ENCODE data around the gene ATP5F1E.

ATP5F1E gene

DNA sequence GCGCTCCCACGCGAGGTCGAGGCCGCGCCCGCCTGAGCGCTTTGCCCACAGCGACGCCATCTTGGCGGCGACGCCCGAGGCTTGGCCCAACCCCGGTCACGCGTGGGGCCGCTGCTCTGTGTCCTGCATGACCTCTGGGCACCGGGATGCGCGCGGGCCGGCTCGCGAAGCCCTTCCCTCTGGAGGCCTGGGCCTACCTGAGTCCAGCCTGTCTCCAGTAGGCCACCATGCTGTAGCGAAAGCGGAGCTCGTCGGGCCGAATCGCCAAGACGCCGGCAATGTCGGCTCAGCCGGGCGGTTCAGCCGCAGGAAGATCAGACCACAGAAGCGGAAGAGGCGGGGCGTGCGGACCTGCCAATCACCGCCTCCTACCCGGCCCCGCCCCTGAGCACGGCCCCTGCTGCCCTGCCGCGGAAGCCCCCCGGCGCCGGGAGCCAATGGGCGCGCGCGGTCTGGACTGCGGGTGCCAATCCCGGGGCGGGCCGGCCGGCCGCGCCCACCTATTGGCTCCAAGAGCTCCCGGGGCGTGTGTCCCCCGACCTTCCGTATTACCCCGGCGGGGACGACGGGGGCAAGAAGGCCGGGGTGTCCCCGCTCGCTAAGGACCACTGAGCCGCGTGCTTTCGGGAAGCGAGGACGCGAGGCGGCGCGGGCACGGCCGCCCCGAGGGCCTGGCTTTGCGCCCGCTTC lies at the start of gene ATP5F1E:
TSS of gene ATP5F1E (minus strand) at position 313 of the 690 bp plus-strand sequence. CDS start at position 229, 84 bp downstream.
- TF ChIP-seq TAF1 (IDR thresholded peaks at IDR 0.05; ENCODE audit: low read depth): peak; percentile 73
- no peak for TF ChIP-seq CEBPB (IDR thresholded peaks at IDR 0.05)
- TF ChIP-seq TCF12 (IDR thresholded peaks at IDR 0.05; ENCODE audit: low read depth): peak; percentile 14; the same call in 1 of the 2 replicates
- TF ChIP-seq NFIC (IDR thresholded peaks at IDR 0.05): peak; percentile 25; the same call in 1 of the 2 replicates
- peak; percentile 88 for TF ChIP-seq YY1 (IDR thresholded peaks at IDR 0.05; ENCODE audit: low read depth)
- TF ChIP-seq RAD21 (IDR thresholded peaks at IDR 0.05; ENCODE audit: low read depth): no peak
- TF ChIP-seq EP300 (IDR thresholded peaks at IDR 0.05; ENCODE audit: borderline replicate concordance): 0 out of 2 replicates have a peak, but pooled peaks have one; percentile 2
- TF ChIP-seq, protein P1, sequence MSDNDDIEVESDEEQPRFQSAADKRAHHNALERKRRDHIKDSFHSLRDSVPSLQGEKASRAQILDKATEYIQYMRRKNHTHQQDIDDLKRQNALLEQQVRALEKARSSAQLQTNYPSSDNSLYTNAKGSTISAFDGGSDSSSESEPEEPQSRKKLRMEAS (IDR thresholded peaks at IDR 0.05): peak; percentile 86

DNA sequence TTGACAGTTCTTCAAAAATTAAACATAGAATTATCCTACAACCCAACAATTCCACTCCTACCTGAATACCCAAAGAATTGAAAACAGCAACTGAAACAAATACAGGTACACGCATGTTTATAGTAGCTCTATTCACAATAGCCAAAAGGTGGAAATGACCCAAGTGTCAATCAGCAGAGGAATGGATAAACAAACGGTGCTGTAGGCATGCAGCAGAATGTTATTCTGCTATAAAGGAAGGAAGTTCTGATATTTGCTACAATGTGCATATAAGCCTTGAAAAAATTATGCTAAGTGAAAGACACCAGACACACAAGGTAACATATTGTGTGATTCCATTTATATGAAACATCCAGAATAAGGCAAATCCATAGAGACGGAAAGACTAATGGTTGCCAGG lies 48.9 kb upstream of the ATP5F1E start:
- no peak for TF ChIP-seq CREB1 (IDR thresholded peaks at IDR 0.05; ENCODE audit: low read depth)
- TF ChIP-seq NFIC (IDR thresholded peaks at IDR 0.05): no peak
- no peak for TF ChIP-seq TAF1 (IDR thresholded peaks at IDR 0.05; ENCODE audit: low read depth)

DNA sequence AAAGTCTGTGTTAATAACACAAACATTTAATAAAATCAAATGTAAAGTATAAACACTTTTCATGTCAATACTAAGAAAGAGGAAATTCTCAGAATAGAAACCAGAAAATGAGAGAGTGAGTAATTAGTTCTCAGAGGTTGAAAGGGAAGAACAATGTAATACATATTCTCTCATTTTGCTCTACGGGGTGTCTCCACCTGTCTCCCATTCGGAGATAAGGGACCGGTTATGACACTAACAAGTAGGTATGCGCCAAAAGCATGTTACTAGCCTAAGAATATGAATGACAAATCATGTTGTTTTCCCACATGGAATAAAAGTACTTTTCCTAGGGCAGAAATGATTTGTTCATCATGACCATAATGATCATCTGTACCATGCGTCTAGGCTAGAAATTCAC lies 46.1 kb upstream of the ATP5F1E start:
- TF ChIP-seq CREB1 (IDR thresholded peaks at IDR 0.05; ENCODE audit: low read depth): no peak
- no peak for TF ChIP-seq TCF12 (IDR thresholded peaks at IDR 0.05; ENCODE audit: low read depth)
- TF ChIP-seq FOXM1 (IDR thresholded peaks at IDR 0.05; ENCODE audit: borderline replicate concordance, low read depth): no peak
- no peak for TF ChIP-seq RAD21 (IDR thresholded peaks at IDR 0.05; ENCODE audit: low read depth)
- no peak for TF ChIP-seq EGR1 (IDR thresholded peaks at IDR 0.05)

DNA sequence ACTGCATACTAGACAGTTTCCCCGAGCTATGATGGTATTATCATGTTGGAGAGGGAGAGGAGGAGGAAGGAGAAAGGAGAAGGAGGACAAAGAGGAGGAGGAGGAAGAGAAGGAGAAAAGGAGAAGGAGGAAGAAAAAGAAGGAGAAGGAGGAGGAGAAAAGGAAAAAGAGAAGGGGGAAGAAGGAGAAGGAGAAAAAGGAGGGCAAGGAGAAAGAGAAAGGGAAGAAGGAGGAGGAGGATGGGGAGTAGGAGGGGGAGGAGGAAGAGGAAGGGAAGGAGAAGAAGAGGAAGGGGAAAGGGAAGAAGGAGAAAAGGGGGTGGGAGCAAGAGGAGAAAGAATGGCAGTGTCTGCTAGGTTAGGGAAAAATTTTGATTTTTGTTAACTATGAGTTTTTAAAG lies 45.6 kb upstream of the ATP5F1E start:
- TF ChIP-seq ZBTB7A (IDR thresholded peaks at IDR 0.05; ENCODE audit: low read depth): no peak
- TF ChIP-seq TCF12 (IDR thresholded peaks at IDR 0.05; ENCODE audit: low read depth): no peak
- TF ChIP-seq CEBPB (IDR thresholded peaks at IDR 0.05): no peak
- TF ChIP-seq NFIC (IDR thresholded peaks at IDR 0.05): no peak
- TF ChIP-seq FOXM1 (IDR thresholded peaks at IDR 0.05; ENCODE audit: borderline replicate concordance, low read depth): no peak
- TF ChIP-seq EGR1 (IDR thresholded peaks at IDR 0.05): no peak
- TF ChIP-seq RAD21 (IDR thresholded peaks at IDR 0.05; ENCODE audit: low read depth): no peak
- TF ChIP-seq, protein P2, sequence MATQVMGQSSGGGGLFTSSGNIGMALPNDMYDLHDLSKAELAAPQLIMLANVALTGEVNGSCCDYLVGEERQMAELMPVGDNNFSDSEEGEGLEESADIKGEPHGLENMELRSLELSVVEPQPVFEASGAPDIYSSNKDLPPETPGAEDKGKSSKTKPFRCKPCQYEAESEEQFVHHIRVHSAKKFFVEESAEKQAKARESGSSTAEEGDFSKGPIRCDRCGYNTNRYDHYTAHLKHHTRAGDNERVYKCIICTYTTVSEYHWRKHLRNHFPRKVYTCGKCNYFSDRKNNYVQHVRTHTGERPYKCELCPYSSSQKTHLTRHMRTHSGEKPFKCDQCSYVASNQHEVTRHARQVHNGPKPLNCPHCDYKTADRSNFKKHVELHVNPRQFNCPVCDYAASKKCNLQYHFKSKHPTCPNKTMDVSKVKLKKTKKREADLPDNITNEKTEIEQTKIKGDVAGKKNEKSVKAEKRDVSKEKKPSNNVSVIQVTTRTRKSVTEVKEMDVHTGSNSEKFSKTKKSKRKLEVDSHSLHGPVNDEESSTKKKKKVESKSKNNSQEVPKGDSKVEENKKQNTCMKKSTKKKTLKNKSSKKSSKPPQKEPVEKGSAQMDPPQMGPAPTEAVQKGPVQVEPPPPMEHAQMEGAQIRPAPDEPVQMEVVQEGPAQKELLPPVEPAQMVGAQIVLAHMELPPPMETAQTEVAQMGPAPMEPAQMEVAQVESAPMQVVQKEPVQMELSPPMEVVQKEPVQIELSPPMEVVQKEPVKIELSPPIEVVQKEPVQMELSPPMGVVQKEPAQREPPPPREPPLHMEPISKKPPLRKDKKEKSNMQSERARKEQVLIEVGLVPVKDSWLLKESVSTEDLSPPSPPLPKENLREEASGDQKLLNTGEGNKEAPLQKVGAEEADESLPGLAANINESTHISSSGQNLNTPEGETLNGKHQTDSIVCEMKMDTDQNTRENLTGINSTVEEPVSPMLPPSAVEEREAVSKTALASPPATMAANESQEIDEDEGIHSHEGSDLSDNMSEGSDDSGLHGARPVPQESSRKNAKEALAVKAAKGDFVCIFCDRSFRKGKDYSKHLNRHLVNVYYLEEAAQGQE (IDR thresholded peaks at IDR 0.05; ENCODE audit: low read depth): no peak
- TF ChIP-seq TEAD4 (IDR thresholded peaks at IDR 0.05): no peak

DNA sequence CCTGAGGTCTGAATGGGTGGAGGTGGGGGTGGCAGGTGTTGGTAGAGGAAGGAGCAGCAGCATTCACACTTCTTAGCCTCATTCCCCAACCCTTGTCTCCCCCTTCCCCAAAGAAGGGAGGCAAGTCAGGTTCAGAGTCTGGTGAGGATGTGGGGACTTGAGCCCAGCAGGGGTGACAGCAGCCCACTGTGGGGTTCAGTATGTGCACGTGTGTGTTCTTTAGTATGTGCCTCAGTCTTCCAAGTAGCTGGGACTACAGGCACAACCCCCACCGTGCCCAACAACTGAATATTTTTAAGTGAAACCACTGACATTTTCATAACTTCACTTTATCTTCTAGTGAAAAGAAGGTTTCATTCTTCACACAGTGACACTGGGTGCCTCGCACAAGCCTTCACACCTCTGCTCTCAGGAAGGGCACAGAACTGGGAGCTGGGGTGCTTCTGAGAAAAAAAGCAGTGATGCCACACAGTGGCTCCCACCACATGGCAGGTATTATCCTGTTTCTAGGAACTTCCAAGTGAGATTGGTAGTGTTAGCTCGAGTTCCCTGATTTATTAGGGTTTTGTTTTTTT lies 43.9 kb upstream of the ATP5F1E start:
- no peak for TF ChIP-seq ZBTB7A (IDR thresholded peaks at IDR 0.05; ENCODE audit: low read depth)
- no peak for TF ChIP-seq CREB1 (IDR thresholded peaks at IDR 0.05; ENCODE audit: low read depth)
- TF ChIP-seq, protein P1 (IDR thresholded peaks at IDR 0.05): no peak
- no peak for TF ChIP-seq YY1 (IDR thresholded peaks at IDR 0.05; ENCODE audit: low read depth)
- no peak for TF ChIP-seq EGR1 (IDR thresholded peaks at IDR 0.05)
- no peak for TF ChIP-seq FOXM1 (IDR thresholded peaks at IDR 0.05; ENCODE audit: borderline replicate concordance, low read depth)
- no peak for TF ChIP-seq RAD21 (IDR thresholded peaks at IDR 0.05; ENCODE audit: low read depth)
- no peak for TF ChIP-seq NFIC (IDR thresholded peaks at IDR 0.05)
- no peak for TF ChIP-seq TCF12 (IDR thresholded peaks at IDR 0.05; ENCODE audit: low read depth)
- TF ChIP-seq TEAD4 (IDR thresholded peaks at IDR 0.05): no peak

DNA sequence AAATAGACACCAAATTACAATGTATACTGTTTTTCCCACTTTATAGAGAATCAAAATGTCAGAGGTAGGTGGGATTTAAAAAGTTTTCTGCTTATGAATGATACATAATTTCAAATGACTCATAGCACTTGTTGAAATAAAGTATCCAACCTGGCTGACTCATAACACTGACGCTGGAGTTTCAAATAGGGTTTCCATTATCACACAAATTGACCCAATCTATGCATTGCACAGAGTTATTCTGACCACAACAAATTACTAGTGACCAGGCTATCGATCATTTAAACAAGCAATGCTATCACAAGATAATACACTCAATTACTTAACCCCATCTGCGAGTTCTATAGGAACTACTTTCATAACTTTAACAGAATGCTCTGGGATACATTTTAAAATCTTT lies 42.3 kb upstream of the ATP5F1E start:
- TF ChIP-seq CREB1 (IDR thresholded peaks at IDR 0.05; ENCODE audit: low read depth) (no peak), RAD21 (IDR thresholded peaks at IDR 0.05; ENCODE audit: low read depth) (no peak), NFIC (IDR thresholded peaks at IDR 0.05) (no peak), CEBPB (IDR thresholded peaks at IDR 0.05) (no peak), FOXM1 (IDR thresholded peaks at IDR 0.05; ENCODE audit: borderline replicate concordance, low read depth) (no peak), EP300 (IDR thresholded peaks at IDR 0.05; ENCODE audit: borderline replicate concordance) (no peak), TAF1 (IDR thresholded peaks at IDR 0.05; ENCODE audit: low read depth) (no peak), EGR1 (IDR thresholded peaks at IDR 0.05) (no peak), TEAD4 (IDR thresholded peaks at IDR 0.05) (no peak), YY1 (IDR thresholded peaks at IDR 0.05; ENCODE audit: low read depth) (no peak), ZBTB7A (IDR thresholded peaks at IDR 0.05; ENCODE audit: low read depth) (no peak), TCF12 (IDR thresholded peaks at IDR 0.05; ENCODE audit: low read depth) (no peak)
- TF ChIP-seq, protein P3, sequence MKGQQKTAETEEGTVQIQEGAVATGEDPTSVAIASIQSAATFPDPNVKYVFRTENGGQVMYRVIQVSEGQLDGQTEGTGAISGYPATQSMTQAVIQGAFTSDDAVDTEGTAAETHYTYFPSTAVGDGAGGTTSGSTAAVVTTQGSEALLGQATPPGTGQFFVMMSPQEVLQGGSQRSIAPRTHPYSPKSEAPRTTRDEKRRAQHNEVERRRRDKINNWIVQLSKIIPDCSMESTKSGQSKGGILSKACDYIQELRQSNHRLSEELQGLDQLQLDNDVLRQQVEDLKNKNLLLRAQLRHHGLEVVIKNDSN (IDR thresholded peaks at IDR 0.05): no peak
- TF ChIP-seq, protein P2 (IDR thresholded peaks at IDR 0.05; ENCODE audit: low read depth): no peak
- TF ChIP-seq, protein P1 (IDR thresholded peaks at IDR 0.05): no peak
